ENCODE measurements around the gene SRRM2.

- TF ChIP-seq CTCF (IDR thresholded peaks at IDR 0.05) (no peak), POLR2A (IDR thresholded peaks at IDR 0.05) (no peak)
Observed at GRCh38 chr16:2726923-2727322, 25.5 kb upstream of the SRRM2 start.
